Muscle of arm (tissue), 12 donors: ENCODE results near the gene NUP85. TPM values are rescaled to one million over a fixed set of nuclear protein-coding genes. Genes with fewer than 3 reads are reported as not detected.
A peak's percentile ranks its signal among the peaks of the same experiment; 100 is the strongest.
"Not testable (repeated sequence)": the region's sequence is repeated elsewhere in the genome, so short reads cannot be mapped to it uniquely, and the experiment has no call there.

Experiments
- DNase-seq: peaks from one replicate; pipeline ENCODE4 v3.0.0-alpha.2; 2013
- polyA plus RNA-seq, 12 donors: library from polyadenylated mRNA; unstranded; fragments of 120-200 nt; gene quantifications; one replicate each; pipeline ENCODE4 v1.2.1, GENCODE V29; 2013; ENCODE audit not compliant: insufficient read length in 12 of 12

The NUP85 gene
- polyA plus RNA-seq, 12 donors, result 26.4 to 66.3 (median 43.9) TPM; not detected in 1

DNA sequence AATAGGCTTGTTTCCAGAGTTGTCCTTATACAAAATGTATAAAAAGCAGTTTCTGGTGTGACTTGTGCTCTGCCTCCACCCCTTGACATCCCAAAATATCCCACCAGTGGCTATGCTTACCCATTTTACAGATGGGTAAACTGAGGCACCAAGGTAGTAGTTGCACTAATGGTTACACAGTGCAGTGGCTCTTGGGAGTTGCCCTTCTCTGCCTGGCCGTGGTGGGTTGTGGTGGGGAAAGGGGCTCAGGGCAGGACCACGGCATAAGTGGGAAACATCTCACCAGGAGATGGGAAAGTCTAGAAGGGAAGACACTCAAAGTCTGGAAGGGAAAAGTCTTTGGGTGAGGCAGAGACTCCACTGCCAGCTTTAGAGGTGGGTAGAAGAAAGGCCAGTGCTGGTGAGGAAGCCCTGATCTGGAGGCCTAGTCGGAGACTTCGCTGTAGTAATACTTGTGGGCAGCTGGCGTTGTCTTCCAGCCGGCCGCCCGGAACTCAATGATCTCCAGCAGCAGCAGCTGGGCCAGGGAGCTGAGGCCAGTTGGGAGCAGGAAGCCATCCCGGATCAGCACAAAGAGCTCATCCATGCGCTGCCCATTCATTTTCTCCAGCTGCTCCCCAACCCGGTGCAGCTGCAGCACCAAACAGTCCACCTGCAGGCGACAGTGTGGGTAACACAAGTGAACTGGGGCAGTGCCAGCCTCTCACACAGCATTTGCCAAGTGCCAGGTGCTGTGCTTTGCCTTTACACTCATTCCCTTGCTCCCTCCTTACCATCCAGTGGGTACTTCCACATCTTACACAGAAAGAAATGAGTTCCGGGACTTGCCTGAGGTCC lies 61.1 kb downstream of the NUP85 start:
- DNase-seq, result no peak

DNA sequence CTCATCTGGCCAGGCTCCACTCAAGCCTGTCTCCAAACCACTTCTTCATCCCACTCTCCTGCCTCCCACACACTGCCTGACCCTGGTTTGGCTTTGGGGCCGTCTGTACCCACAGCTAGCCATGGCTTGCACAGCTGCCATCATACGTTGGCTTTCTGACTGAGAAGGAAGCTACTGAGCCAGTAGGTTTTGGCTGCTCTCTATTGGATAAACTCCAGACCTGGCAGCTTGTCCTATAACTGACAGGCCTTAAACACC lies 61.6 kb downstream of the NUP85 start:
- no peak for DNase-seq

DNA sequence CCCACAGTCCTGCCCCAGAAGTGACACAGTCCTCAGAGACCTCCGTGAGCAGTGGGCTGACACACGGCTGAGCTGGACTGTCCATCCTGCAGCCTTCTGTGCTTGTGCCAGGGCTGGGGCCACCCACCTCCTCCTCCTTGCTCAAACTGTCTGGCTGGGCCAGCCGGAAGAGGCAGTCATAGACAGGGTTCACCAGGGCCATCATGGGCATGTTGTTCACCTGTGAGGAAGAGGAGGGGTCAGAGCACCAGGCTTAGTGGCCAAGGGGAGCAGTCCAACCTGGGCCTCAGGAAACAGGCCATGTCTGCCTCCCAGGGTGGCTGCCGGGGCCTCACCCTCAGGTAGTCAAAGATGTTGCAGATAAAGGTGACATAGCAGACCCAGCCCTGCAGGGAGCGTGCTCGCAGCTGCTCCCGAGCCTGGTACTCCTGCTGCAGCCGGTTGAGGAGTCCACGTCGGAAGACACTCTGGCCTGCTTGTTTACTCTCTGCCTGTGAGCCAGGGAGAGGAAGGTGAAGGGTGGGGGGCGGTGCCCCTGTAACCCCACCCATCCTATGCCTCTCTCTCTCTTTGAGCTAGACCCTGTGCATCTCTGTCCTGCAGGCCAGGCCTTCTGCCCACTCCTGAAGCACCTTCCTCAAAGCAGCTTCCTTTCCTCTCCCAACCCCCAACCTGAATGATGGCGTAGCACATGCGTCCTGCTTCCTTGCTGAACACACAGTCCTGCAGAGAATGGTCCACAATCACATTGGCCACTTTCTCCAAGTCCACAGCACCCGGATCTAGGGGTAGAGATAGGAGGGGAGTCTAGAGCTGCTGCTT lies 62.1 kb downstream of the NUP85 start:
- no peak for DNase-seq

DNA sequence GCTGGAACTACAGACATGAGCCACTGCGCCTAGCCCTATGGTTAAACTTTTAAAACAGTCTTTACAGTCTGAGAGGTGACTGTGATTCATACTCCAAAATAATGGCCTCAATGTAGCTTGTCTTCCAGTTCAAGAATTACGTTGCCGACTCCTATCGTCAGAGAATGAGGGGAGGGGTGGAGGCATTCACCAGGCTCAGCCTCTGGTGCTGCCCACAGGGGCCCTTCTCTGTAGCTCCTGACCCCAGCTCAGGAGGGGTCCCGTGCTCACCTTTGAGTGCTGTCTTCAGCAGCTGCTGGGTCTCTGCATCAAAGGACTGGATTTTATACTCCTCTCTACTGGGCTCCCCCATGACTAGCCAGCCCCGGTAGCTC lies 64.4 kb downstream of the NUP85 start:
- no peak for DNase-seq

DNA sequence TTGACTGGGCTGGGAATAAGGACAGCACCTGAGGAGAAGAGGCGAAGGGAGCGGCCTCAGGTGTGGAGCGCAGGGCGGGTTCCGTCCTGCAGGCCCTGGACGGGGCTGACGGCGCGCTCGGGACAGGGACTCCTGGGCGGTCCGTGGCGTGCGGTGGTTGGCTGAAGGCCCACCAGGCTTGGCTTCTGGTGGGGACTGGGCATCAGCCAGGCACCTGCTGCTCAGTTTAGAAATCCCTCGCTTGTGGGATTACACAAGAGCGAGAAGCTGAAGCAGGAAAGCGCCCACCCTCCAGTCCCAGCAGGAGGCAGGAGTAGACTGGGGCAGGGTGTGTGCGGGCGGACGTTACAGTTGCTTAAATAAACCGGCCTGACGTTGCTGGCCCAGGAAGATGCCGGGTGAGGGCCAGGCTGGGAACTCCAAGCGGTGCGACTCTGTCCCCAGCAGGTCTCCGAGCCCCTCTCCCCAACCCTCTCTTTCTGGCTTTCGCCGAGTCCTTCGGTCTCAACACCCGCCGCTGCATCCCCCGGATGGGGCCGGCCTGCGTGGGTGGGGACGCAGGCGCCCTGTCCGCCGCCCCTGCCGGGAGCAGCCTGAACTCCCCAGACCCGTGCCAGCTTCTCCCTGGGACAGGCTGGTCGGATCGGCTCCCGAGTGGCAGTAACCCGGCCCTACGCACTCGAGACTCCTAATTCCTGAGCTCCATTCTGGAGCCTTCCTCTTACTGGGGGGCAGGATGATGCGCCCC lies 64.9 kb downstream of the NUP85 start:
- peak; percentile 43 for DNase-seq

DNA sequence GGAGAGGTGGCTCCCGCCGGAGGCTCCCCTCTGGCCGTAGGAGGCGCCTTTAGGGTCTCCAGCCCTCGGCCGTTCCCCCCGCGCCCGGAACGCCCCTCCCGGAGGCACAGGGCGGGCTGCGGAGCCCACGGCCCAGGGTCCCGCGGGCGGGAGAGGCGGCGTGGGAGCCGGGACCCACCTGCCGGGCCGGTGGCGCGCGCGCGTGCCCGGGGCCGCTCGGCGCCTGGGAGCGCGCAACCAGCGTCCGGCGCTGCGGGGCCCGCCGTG lies 65.4 kb downstream of the NUP85 start, which contains the start of gene MIF4GD:
MIF4GD (minus strand) TSS at position 266 of the 267 bp plus-strand sequence. CDS start 1,036 bp downstream, outside the sequence.
- DNase-seq, result no peak

DNA sequence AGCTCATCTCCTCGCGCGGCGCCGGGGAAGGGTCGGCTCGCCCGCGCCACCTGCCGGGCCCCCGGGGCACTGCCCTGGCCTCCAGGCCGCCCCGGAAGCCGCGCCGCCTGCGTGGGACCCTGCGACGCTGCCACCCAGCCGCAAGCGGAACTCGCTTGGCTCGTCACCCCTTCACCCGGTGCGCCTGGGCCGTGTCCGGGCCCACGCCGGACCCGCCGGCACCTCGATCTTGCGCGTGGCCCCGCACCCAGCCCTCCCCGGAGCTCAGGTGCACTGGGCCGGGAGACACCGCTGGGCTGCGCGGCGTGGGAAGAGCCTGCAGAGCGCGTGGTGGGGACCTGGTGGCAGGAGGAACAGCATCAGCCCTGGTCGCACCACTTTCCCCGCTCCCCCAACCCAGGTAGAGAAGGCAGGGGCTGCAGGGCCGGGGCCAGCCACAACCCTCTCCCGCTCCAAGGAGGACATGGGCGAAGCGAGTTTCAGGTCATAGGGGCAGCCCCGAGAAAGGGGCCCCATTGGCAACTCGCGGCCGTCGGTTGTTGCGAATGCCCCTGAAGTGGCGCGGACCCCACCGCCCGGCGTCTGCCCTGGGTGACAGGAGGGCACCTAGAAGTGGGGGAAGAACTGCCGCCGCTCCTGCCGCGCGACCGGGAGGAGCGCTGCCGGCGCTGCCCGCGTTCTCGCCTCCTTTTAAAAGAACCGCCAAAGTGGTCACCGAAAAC lies 65.9 kb downstream of the NUP85 start:
- DNase-seq, result peak; percentile 66

DNA sequence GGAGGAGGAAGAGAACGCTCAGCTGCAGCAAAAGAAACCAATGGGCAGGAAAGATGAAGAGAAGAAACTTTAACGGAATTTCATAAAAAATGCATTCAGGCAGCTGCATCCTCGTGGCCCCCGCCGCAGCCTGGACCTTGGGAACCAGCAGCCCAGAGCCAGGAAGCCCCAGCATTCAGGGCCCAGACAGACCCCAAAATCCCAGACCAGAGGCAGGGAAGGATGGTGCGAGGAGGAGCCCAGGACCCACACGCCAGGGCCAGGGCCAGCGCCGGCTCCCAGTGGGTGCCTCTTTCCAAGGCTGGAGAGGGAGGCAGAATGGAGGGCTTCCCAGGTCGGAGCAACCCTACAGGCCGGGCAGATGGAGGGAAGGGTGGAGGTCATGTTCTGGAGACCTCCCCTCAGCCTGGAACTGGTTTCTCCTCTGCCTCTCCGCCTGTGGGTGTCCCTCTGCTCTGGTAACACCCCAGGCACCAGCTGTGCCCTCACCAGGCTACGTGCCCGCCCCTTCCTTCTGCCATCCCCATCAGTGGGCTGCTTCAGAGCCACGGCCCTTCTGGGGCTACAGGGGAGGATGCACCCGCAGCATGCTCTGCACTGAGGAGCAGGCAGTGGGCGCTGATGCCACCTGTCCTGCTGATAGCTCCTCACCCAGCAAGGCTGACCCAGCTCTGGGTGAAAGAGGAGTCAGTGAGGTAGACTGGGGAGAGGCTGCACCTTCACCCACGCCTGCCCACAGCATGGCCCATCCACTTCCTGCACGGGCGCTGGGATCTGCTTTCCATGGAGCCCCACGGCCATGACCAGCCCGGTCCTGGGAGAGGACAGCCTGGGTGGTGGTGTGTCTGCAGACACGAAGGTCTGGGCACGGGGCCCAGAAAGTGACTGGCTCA lies 66.7 kb downstream of the NUP85 start:
- no peak for DNase-seq

DNA sequence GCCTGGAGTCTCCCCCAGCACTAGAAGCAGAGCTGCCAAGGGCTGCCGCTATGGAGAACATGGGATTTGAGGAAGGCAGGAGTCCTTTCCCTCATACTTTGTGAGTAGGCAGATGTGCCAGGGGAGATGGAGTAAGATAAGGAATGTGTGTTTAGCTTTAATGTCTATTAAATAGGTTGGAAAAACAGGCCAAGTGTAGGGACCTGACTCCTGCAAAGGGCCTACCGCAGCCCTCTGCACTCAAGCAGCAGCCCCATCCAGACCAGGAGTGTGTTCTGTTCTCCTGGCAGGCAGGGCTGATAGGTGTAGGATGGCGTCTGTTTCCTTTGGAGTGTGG lies 67.3 kb downstream of the NUP85 start:
- DNase-seq, result no peak

DNA sequence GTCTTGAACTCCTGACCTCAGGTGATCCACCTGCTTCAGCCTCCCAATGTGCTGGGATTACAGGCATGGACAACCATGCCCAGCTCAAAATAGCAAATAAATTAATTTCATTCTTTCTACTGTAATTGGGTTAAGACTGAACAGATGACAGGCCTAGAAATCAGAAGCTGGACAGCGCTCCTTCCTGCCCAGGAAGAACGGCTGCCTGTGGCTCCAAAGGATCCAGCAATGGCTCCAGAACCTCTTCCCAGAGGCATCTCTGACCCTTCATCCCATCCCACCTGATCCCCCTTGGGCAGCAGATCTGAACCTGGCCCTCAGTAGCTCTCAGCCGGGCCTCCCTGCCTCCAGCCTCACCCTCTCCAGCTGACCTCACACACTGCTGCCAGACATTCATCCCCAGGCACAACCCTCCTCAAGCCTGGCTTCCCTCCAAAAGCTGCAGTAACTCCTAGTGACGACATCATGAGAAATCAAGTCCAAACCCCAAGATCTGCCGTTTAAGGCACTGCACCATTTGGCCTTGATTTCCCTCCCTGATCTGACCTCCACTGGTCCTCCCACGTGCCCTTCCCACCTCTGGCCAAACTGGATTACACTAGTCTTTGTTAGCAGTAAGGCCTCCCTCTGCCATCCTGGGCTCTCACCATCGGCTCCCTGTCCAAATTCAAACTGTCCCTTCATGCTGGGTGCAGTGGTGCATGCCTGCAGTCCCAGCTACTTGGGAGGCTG lies 68.7 kb downstream of the NUP85 start:
- no peak for DNase-seq

DNA sequence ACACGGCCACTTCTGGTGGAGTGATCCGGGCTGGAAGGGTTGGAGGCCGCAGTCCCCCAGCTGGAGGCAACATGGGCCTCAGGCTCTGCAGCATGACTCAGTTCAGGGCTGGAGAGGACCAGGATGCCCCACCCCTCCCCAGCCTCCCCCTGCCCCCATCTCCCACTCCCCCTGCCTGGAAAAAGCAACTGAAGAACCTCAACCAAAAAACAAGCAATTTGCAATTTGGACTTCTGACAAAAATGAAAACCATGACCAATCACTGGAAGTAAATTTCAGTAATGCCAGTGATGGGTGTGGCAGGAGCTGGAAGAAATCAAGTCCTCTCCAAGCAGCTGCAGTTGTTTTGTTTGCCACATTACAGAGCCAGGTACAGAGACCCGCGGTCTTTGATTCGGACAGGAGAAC lies 72.2 kb downstream of the NUP85 start:
- no peak for DNase-seq

DNA sequence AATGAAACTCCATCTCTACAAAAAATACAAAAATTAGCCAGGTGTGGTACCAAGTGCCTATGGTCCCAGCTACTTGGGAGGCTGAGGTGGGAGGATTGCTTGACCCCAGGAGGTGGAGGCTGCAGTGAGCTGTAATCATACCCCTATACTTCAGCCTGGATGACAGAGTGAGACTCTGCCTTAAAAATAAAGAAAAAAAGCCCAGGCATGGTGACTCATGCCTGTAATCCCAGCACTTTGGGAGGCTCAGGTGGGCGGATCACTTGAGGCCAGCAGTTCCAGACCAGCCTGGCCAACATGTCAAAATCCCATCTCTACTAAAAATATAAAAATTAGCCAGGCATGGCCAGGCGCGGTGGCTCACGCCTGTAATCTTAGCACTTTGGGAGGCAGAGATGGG lies 74.7 kb downstream of the NUP85 start:
- not testable (repeated sequence) for DNase-seq

DNA sequence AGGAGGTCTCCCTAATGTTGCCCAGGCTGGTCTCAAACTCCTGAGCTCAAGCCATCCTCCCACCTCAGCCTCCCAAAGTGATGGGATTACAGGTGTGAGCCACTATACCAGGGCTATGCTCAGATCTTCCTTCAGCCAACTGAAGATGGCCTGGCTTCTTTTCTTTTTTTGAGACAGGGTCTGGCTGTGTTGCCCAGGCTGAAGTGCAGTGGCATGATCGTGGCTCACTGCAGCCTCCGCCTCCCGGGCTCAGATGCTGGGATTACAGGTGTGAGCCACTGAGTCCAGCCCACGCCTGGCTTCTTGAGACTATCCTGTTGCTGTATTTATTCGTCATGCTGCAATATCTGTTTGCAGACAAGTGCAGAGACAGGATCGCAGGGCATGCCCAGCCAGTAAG lies 79.6 kb downstream of the NUP85 start:
- DNase-seq, result no peak

Other genes starting within 250 kb of the NUP85 start
- 10 to 100 TPM in 3 of 12 donors, 1 to 10 TPM in 8, not detected in 1; 4.1 to 16.4 (median 7.0) TPM for gene HID1, start 232.9 kb upstream of the NUP85 start, polyA plus RNA-seq
- gene CDR2L, start 218.0 kb upstream of the NUP85 start, polyA plus RNA-seq, result 10 to 100 TPM in 2 of 12 donors, 1 to 10 TPM in 9, not detected in 1; 4.5 to 12.6 (median 7.0) TPM
- 10 to 100 TPM in 11 of 12 donors, not detected in 1; 13.8 to 23.6 (median 22.2) TPM for gene MRPL58, start 193.0 kb upstream of the NUP85 start, polyA plus RNA-seq
- gene ATP5PD, start 158.7 kb upstream of the NUP85 start, polyA plus RNA-seq, result 100 to 1,000 TPM in 11 of 12 donors, not detected in 1; 181 to 277 (median 254) TPM
- 10 to 100 TPM in 11 of 12 donors, not detected in 1; 10.5 to 23.8 (median 22.4) TPM for gene KCTD2, start 158.5 kb upstream of the NUP85 start, polyA plus RNA-seq
- gene SLC16A5, start 117.7 kb upstream of the NUP85 start, polyA plus RNA-seq, result 10 to 100 TPM in 2 of 12 donors, 1 to 10 TPM in 8, not detected in 2; 5.3 to 17.4 (median 8.1) TPM
- gene ARMC7, start 95.7 kb upstream of the NUP85 start, polyA plus RNA-seq, result 1 to 10 TPM in 11 of 12 donors, not detected in 1; 5.0 to 8.4 (median 6.7) TPM
- gene NT5C, start 73.9 kb upstream of the NUP85 start, polyA plus RNA-seq, result 10 to 100 TPM in 11 of 12 donors, not detected in 1; 27.9 to 72.5 (median 37.0) TPM
- 100 to 1,000 TPM in 11 of 12 donors, not detected in 1; 156 to 369 (median 296) TPM for gene JPT1, start 51.2 kb upstream of the NUP85 start, polyA plus RNA-seq
- 100 to 1,000 TPM in 11 of 12 donors, not detected in 1; 315 to 505 (median 392) TPM for gene SUMO2, start 22.7 kb upstream of the NUP85 start, polyA plus RNA-seq
- gene GGA3, start 55.9 kb downstream of the NUP85 start, polyA plus RNA-seq, result 10 to 100 TPM in 11 of 12 donors, not detected in 1; 27.8 to 68.7 (median 37.4) TPM
- 10 to 100 TPM in 11 of 12 donors, not detected in 1; 34.6 to 65.3 (median 57.7) TPM for gene MRPS7, start 56.2 kb downstream of the NUP85 start, polyA plus RNA-seq
- gene MIF4GD, start 65.6 kb downstream of the NUP85 start, polyA plus RNA-seq, result 10 to 100 TPM in 9 of 12 donors, 1 to 10 TPM in 2, not detected in 1; 9.3 to 14.9 (median 12.2) TPM
- 1 to 10 TPM in 10 of 12 donors, not detected in 2; 4.1 to 7.5 (median 5.8) TPM for gene SLC25A19, start 83.8 kb downstream of the NUP85 start, polyA plus RNA-seq
- 100 to 1,000 TPM; 114 to 448 (median 175) TPM for gene GRB2, start 200.0 kb downstream of the NUP85 start, polyA plus RNA-seq